RKO (cell line): ENCODE results near the gene EPDR1.
"Not testable (repeated sequence)": the region's sequence is repeated elsewhere in the genome, so short reads cannot be mapped to it uniquely, and the experiment has no call there.

Source experiments
- DNase-seq: peaks from one replicate; pipeline ENCODE4 v3.0.0-alpha.2; 2016; ENCODE audit warnings: low spot score

Gene EPDR1

DNA sequence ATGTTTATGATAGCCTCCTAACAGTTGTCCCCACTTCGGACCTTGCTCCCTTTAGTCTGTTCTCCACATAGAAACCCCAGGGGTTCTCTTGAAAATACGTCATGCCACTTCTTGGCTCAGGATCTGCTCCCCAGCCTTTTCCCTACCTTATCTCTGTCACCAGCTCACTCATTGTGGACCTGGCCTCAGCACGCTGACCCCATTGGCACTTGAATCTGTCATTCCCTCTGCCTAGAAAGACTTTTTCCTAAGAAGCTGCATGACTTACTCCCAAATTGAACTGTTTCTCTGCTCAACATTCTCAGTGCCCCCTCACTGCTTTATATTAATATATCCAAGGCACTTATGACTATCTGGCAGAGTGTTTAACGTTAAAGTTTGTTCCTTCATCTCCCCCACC is 8.4 kb downstream of the EPDR1 start:
- DNase-seq: no peak

- DNase-seq: no peak
Observed at GRCh38 chr7:37930226-37930948, 9.9 kb downstream of the EPDR1 start.

DNA sequence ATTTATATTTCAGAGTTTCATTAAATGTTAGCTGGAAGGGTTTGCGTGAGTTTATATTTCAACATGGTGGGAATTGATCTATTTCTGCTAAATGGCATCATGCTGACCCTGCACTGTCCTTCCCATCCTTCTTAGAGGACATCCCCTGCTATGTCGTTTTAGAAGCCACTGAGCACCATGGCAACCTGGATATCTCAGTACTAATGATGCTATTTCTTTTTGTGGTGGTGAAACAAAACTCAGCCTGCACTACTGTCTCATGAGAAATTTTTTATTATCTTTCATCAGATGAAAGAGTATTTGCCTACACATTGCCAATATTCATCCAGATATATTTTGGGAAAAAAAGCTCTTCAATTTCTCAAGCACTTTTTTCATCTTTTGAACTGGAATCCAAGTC is 12.1 kb downstream of the EPDR1 start:
- DNase-seq: no peak

DNA sequence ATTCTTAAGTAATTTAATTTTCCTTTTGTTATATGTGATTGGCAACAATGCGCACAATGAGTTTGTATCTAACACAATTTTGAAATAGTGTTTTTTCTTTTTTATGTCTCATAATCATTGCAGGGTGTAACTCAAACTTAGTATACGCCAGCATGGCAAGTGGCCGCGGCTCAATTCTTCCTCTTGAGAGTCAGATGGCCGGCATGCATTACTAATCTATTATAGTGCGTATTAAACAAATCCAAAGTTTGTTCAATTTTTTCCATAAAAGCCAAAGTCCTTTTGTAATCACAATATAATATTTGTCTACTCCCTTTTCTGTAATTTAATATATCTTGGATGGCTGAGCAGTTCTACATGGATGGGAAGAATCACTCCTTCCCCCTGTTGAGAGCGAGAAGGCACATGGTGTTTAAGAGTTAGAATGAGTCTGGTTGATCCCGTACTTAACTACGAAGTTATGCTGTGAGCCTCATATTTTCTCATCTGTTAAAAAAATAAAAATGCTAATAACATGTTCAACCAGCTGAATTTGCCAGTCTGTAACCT is 12.7 kb downstream of the EPDR1 start:
- DNase-seq: no peak

GRCh38 chr7:37942934-37943610 is 22.6 kb downstream of the EPDR1 start:
- no peak for DNase-seq

DNA sequence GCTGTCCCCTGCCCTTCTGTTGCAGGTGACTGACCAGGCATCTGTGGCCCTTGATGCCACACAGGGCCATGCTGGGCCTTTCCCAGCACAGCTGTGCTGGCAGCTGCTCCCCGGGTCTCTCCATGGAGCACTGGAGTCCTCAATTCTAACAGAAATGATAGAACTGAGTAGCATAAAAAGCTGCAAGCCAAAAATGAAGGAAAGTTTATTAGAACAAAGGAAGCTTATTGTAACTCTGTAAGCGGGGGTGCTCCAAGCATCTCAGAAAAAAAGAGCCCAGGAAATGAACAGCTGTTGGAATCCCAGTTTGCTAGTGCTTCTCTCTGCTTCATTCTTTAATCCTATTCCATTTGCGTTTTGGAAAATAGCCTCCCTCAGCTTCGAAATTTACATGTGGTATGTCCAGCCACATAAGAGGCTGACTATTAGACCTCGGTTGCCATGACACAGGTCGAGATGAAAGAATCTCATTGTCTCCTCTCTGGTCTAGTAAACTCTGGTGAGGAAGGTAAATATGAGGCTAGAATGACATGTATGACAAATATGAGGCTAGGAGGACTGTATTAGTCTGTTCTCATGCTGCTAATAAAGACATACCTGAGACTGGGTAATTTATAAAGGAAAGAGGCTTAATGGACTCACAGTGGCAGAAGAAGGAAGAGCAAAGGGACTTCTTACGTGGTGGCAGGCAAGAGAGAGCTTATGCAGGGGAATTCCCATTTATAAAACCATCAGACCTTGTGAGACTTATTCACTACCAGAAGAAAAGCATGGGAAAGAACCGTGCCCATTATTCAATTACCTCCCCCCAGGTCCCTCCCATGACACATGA is 23.7 kb downstream of the EPDR1 start:
- DNase-seq: no peak

GRCh38 chr7:37944737-37945054 is 24.3 kb downstream of the EPDR1 start:
- no peak for DNase-seq

DNA sequence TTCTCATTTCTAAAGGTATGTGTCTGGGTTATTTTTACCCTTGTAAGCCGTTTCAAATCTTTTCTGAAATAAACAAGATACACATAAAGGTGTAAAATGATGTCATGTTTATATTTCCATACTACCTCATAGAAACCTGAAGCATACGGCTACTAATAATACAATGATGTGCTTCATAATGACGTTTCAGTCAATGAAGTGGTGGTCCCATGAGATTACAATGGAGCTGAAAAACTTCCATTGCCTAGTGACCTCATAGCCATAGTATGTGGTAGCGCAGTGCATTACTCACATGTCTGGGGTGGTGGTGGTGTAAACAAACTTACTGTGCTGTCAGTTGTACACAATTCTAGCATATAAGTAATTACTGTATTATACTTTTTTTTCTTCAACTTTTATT is 24.9 kb downstream of the EPDR1 start:
- peak; percentile 1 for DNase-seq

DNA sequence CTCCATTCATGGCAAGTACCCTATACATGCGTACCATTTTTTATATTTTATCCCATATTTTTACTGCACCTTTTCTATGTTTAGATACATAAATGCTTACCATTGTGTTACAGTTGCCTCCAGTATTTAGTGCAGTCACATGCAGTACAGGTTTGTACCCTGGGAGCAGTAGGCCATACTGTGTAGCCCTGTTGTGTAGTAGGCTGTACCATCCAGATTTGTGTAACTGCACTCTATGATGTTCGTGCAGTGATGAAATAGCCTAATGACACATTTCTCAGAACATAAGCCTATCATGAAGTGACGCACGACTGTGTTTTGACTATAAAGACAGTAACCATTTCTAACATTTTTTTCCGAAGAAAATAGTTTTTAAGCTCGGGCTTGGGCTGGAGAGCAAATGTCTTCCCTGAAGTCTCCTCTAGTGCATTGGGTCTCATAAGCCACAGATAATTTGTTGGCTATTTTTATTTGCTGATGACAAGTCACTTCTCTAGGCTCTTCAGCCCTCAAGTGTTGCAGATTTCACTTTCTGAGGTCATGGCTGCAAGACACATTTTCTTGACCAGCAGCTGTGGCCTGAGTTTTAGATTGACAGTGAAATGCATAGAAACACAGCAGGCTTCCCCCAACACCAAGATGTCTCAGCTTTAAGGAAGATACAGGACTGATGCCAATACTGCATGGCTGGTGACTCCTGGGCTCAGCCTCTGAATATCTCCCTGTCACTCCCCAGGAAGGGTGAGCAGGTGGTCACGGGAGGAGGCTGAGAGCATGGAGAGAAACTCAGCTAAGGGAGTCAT is 26.9 kb downstream of the EPDR1 start:
- DNase-seq: no peak

- DNase-seq: no peak
Observed at GRCh38 chr7:37947941-37948210, 27.4 kb downstream of the EPDR1 start.

DNA sequence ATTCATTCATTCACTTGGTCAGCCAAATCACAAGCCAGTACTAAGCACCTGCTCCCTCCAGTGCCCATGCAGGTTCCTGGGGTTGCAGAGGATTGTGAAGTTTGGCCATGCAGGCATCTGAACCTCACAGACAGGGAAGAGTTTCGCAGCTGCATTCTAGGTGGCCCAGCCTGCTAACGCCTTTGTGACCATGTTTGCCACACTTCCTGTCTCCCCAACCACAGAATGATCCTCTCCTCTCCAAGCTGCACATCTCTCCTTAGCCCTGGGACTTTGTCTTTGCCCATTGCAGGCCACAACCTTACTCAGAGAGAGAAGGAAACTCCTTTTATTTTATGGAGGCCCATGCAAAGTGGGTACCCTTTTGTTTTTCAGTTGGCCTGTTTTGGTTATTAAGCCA is 31.8 kb downstream of the EPDR1 start:
- DNase-seq: no peak

DNA sequence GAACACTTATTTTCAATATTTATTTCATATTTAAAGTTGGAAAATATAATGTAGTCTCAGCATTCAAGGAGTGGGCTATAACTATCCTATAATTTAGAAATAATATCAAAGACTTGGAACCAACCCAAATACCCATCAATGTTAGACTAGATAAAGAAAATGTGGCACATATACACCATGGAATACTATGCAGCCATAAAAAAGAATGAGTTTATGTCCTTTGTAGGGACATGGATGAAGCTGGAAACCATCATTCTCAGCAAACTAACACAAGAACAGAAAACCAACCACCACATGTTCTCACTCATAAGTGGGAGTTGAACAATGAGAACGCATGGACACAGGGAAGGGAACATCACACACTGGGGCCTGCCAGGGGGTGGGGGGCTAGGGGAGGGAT is 33.8 kb downstream of the EPDR1 start:
- DNase-seq: not testable (repeated sequence)

DNA sequence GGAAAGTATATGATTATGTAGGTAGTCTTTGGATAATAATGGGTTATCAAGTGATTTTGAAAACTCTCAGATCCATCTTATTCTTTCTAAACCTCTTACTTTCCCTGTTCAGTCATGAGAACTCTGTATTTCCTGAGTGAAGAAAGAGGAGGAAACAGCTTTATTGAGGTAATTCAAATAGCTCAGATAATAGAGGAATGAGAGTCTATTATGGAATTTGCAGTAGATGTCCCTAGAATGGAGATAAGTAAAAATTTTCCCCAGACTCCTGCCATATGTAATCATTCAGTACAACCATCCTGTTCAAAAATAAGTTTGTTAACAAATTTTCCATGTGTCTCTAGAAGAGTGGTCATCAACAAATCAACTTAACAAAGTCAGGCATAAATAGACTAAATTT is 36.4 kb downstream of the EPDR1 start:
- no peak for DNase-seq

- no peak for DNase-seq
Observed at GRCh38 chr7:37957221-37957970, 37.0 kb downstream of the EPDR1 start.

GRCh38 chr7:37960483-37960882 is 40.0 kb downstream of the EPDR1 start:
- DNase-seq: no peak

- no peak for DNase-seq
Observed at GRCh38 chr7:37961251-37961650, 40.8 kb downstream of the EPDR1 start.

DNA sequence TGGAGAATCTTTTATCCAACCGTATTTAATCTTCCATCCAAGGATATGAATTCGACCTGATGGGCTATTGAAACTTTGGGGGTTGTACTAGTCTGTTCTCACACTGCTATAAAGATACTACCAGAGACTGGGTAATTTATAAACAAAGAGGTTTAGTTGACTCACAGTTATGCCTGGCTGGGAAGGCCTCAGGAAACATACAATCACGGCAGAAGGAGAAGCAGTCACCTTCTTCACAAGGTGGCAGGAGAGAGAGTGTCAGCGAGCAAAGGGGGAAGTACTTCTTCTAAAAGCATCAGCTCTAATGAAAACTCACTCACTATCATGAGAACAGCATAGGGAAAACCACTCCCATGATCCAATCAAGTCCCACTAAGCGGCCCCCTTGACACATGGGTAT is 43.8 kb downstream of the EPDR1 start:
- no peak for DNase-seq

- no peak for DNase-seq
Observed at GRCh38 chr7:37970211-37970610, 49.8 kb downstream of the EPDR1 start.

- no peak for DNase-seq
Observed at GRCh38 chr7:37971491-37971890, 51.1 kb downstream of the EPDR1 start.

GRCh38 chr7:37973915-37974314 is 53.5 kb downstream of the EPDR1 start:
- no peak for DNase-seq

DNA sequence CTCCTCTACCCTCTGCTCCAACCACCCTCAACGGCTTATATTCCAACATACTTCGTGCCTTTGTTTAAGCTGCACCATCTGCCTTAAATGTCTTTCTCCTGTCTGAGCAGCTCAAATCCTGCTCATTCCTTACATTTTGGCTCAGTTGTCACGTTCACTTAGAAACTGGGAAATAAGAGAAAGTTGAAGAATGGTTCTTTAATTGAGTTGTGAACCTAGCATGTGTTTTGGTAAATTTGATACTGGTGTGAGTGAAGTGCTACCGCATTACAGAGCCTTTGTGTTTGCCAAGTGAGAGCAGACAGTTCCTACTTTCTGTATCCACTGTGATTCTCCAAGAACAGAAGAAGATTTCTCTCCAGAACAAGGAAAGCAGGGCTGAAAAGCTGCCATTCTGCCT is 54.3 kb downstream of the EPDR1 start:
- no peak for DNase-seq

- DNase-seq: peak; percentile 59
Observed at GRCh38 chr7:37977243-37977642, 56.8 kb downstream of the EPDR1 start.
